PC-3 (cell line): ENCODE data around the gene EXOSC9.

Experiments used
- EZH2 ChIP-seq: fragments of 300-600 bp; sonication (generic); IDR thresholded peaks from one replicate; pipeline ENCODE4 v1.6.1; 2017; ENCODE audit warnings: antibody characterized with exemption, mild to moderate bottlenecking, low read length; ENCODE audit not compliant: unreplicated experiment
- EZH2phosphoT487 ChIP-seq: fragments of 300-600 bp; sonication (generic); IDR thresholded peaks from 2 replicates; pipeline ENCODE4 v1.6.1; 2018; ENCODE audit warnings: mild to moderate bottlenecking, antibody characterized with exemption, low read length, borderline replicate concordance
- TF ChIP-seq, protein P1 (sequence below): fragments of 300-600 bp; sonication (generic); conservative IDR thresholded peaks from 2 replicates; pipeline ENCODE4 v1.5.1; 2017; ENCODE audit warnings: antibody characterized with exemption, low read depth, mild to moderate bottlenecking, low read length

DNA sequence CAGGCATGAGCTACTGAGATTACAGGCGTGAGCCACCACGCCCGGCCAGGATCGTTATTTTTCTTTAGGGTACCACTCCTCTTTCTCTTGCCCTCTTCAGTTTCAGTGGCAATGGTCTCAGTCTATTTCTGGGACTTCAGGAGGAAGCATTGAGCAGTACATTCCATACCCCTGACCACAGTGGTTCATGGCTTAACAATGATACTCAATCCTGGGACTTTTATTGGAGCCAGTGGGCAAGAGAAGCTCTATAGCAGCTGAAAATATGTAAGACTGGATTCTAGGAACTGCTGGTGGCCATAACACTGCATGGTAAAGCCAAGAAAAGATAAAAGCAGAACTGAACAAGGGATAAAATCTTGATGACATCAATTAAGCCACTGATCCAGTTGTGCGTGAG is 28.4 kb downstream of the EXOSC9 start:
- TF ChIP-seq, protein P1, sequence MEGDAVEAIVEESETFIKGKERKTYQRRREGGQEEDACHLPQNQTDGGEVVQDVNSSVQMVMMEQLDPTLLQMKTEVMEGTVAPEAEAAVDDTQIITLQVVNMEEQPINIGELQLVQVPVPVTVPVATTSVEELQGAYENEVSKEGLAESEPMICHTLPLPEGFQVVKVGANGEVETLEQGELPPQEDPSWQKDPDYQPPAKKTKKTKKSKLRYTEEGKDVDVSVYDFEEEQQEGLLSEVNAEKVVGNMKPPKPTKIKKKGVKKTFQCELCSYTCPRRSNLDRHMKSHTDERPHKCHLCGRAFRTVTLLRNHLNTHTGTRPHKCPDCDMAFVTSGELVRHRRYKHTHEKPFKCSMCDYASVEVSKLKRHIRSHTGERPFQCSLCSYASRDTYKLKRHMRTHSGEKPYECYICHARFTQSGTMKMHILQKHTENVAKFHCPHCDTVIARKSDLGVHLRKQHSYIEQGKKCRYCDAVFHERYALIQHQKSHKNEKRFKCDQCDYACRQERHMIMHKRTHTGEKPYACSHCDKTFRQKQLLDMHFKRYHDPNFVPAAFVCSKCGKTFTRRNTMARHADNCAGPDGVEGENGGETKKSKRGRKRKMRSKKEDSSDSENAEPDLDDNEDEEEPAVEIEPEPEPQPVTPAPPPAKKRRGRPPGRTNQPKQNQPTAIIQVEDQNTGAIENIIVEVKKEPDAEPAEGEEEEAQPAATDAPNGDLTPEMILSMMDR = no peak
- TF ChIP-seq EZH2 = no peak
- no peak for TF ChIP-seq EZH2phosphoT487
